ENCODE measurements around the gene CCNF. TPM values are rescaled to one million over a fixed set of nuclear protein-coding genes. Genes with fewer than 3 reads are reported as not detected.

Gene CCNF
- total and polyA plus RNA-seq, 9 of the 15 experiments (the other 6 are each of a cell fraction or from before 2014, with no cell fraction given) = 4.1 to 70.1 (median 29.5) TPM

GRCh38 chr16:2428051-2428783 lies 1.0 kb upstream of the CCNF start (continued):
- TF ChIP-seq CBX1 (IDR thresholded peaks at IDR 0.05; ENCODE audit: low read depth) (peak; percentile 50; the same call in 1 of the 2 replicates), STAG1 (CRISPR knock-in tag; IDR thresholded peaks at IDR 0.05; ENCODE audit: borderline replicate concordance) (0 out of 2 replicates have a peak, but pooled peaks have one; percentile 8), SPI1 (IDR thresholded peaks at IDR 0.05; ENCODE audit: borderline replicate concordance, low read depth, low read length) (0 out of 2 replicates have a peak, but pooled peaks have one; percentile 12), ZHX1 (conservative IDR thresholded peaks at IDR 0.05; ENCODE audit: low read length) (no peak), ZNF263 (CRISPR knock-in tag; IDR thresholded peaks at IDR 0.05; ENCODE audit: borderline replicate concordance) (peak; percentile 91), RCOR1 (IDR thresholded peaks at IDR 0.05; ENCODE audit: borderline replicate concordance in 1 of 2, low read depth in 2 of 2, low read length in 2 of 2) (peak in 1 of 2 experiments; percentile 63; a peak in 2 of 4 replicates), HMGN3 (IDR thresholded peaks at IDR 0.05; ENCODE audit: borderline replicate concordance, extremely low read depth, insufficient read length, low read depth, low read length) (peak; percentile 17), NR3C1 (CRISPR knock-in tag; IDR thresholded peaks at IDR 0.05) (no peak), CTCF (IDR thresholded peaks at IDR 0.05 in 2 of 3, conservative IDR thresholded peaks at IDR 0.05 in 1 of 3; ENCODE audit: insufficient read depth in 2 of 3, low read depth in 1 of 3, low read length in 3 of 3) (peak; percentile 69 to 70 (median 69)), BHLHE40 (IDR thresholded peaks at IDR 0.05; ENCODE audit: low read length) (peak; percentile 5; the same call in 1 of the 2 replicates), CAMTA2 (CRISPR knock-in tag; conservative IDR thresholded peaks at IDR 0.05) (no peak), MYC (IDR thresholded peaks at IDR 0.05; ENCODE audit: low read depth, low read length) (peak; percentile 56), MYC (CRISPR knock-in tag; IDR thresholded peaks at IDR 0.05; ENCODE audit: borderline replicate concordance, low read depth) (no peak), ZNF740 (CRISPR knock-in tag; IDR thresholded peaks at IDR 0.05) (peak; percentile 68), ZNF740 (tag; IDR thresholded peaks at IDR 0.05) (no peak), ZNF785 (CRISPR knock-in tag; IDR thresholded peaks at IDR 0.05) (no peak)
- TF ChIP-seq, protein P1, sequence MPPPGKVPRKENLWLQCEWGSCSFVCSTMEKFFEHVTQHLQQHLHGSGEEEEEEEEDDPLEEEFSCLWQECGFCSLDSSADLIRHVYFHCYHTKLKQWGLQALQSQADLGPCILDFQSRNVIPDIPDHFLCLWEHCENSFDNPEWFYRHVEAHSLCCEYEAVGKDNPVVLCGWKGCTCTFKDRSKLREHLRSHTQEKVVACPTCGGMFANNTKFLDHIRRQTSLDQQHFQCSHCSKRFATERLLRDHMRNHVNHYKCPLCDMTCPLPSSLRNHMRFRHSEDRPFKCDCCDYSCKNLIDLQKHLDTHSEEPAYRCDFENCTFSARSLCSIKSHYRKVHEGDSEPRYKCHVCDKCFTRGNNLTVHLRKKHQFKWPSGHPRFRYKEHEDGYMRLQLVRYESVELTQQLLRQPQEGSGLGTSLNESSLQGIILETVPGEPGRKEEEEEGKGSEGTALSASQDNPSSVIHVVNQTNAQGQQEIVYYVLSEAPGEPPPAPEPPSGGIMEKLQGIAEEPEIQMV (tag; conservative IDR thresholded peaks at IDR 0.05; ENCODE audit: low read depth) = no peak
- TF ChIP-seq, protein P2, sequence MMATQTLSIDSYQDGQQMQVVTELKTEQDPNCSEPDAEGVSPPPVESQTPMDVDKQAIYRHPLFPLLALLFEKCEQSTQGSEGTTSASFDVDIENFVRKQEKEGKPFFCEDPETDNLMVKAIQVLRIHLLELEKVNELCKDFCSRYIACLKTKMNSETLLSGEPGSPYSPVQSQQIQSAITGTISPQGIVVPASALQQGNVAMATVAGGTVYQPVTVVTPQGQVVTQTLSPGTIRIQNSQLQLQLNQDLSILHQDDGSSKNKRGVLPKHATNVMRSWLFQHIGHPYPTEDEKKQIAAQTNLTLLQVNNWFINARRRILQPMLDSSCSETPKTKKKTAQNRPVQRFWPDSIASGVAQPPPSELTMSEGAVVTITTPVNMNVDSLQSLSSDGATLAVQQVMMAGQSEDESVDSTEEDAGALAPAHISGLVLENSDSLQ (IDR thresholded peaks at IDR 0.05) = peak; percentile 56

All from K562 (cell line).